Testis (tissue), 3 donors: ENCODE results near the gene MCF2L. TPM values are rescaled to one million over a fixed set of nuclear protein-coding genes. Genes with fewer than 3 reads are reported as not detected.

Source experiments
- DNase-seq: peaks from one replicate; pipeline ENCODE4 v3.0.0-alpha.2; 2019
- H3K27ac ChIP-seq, 2 donors: fragments of 200-600 bp; sonication (generic); one replicate each; pipeline ENCODE4 v1.5.1; 2019
- H3K27me3 ChIP-seq: fragments of 200-600 bp; sonication (generic); one replicate; pipeline ENCODE4 v1.5.1; 2019
- H3K36me3 ChIP-seq: fragments of 200-600 bp; sonication (generic); one replicate; pipeline ENCODE4 v1.5.1; 2017; ENCODE audit warnings: low read depth; ENCODE audit errors: missing control alignments
- H3K4me1 ChIP-seq: fragments of 200-600 bp; sonication (generic); one replicate; pipeline ENCODE4 v1.5.1; 2019
- H3K4me3 ChIP-seq, 2 donors: fragments of 200-600 bp; sonication (generic); one replicate each; pipeline ENCODE4 v1.5.1; 2017 to 2019
- H3K9me3 ChIP-seq: fragments of 200-600 bp; sonication (generic); one replicate; pipeline ENCODE4 v1.5.1; 2017
- POLR2A ChIP-seq: fragments of 450-650 bp; IDR thresholded peaks from one replicate; pipeline ENCODE4 v1.6.1; 2017; ENCODE audit warnings: antibody characterized with exemption, mild to moderate bottlenecking, moderate library complexity
- WGBS, 2 donors: methylation state at CpG; one replicate each; pipeline ENCODE4 v1.1.5; 2018; 5-methylcytosine and 5-hydroxymethylcytosine counted together
- intact Hi-C: fragments of 100-400 bp; cut with DNase I; formaldehyde crosslinking; loops from one replicate; pipeline ENCODE4 v1.15.1; 2023; ENCODE audit warnings: low total_unique reads
- polyA plus RNA-seq: library from polyadenylated mRNA; stranded (reverse); fragments of 350-450 nt; fragmentation: Illumina TruSeq; extraction: RNeasy Lipid Tissue Mini Kit (QIAGEN cat#74804); gene quantifications from one replicate; pipeline ENCODE4 v1.2.3, GENCODE V29; 2014; ENCODE audit warnings: low read depth, low replicate concordance; ENCODE audit not compliant: insufficient read depth
- total RNA-seq, 2 donors: library from RNA; depleted of rRNA; stranded (reverse); fragments of >200 nt; gene quantifications; one replicate each; pipeline ENCODE4 v1.2.3, GENCODE V29; 2016
- TF ChIP-seq, protein P1 (sequence below), 3 experiments: fragments of 450-650 bp in 2 of 3; fragments of 200-600 bp in 1 of 3; sonication (generic) in 1 of 3; IDR thresholded peaks; one replicate each; pipeline ENCODE4 v1.5.1; 2016 to 2019; ENCODE audit warnings: antibody characterized with exemption in 3 of 3, mild to moderate bottlenecking in 2 of 3, moderate library complexity in 1 of 3

Gene MCF2L
- total and polyA plus RNA-seq, 3 donors from 2014 or later = 5.0 to 17.6 (median 14.6) TPM

DNA sequence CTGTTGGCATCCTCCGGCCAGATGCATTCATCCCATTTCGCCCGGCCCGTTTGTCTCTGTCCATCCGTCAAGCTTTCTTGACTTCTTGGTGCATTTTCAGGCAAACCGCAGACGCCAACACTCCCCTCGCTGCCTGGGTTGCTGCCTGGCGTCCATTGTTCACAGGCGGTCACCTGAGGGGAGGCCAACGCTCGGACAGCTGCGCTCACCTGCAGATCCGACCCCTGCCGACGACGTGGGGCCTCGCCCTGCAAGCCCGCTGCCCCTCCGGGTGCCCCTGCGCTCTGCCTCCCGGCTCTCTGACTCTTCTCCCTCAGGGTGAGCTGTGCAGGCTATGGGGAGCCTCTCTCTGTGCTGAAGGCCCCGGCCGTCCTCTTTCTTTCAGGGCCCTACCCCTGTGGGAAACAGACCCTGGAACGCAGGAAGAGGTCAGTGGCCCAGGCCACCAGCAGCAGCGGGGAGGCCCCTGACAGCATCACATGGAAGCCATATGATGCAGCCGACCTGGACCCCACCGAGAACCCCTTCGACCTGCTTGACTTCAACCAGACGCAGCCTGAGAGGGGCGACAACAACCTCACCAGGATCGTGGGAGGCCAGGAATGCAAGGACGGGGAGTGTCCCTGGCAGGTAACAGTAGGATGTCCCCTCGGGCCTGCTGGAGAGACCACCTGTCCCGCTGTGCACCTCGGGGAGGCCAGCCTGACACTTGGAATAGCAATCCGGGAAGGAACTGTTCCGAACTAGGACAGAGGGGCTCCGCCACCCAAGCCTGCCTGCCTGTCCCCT lies 174.6 kb downstream of the MCF2L start:
- no peak overlapping the region for H3K27ac ChIP-seq
- H3K36me3 ChIP-seq = no peaks in the 10 kb centered on the region
- intact Hi-C loops = no loop called here
- DNase-seq = no peak
- H3K4me3 ChIP-seq = no peak overlapping the region
- no peaks in the 10 kb centered on the region for H3K4me1 ChIP-seq
- 83 to 88% methylated on average over 29 to 39 of the region's 39 CpGs for WGBS, 2 donors
- no peak for TF ChIP-seq POLR2A
- TF ChIP-seq, protein P1, sequence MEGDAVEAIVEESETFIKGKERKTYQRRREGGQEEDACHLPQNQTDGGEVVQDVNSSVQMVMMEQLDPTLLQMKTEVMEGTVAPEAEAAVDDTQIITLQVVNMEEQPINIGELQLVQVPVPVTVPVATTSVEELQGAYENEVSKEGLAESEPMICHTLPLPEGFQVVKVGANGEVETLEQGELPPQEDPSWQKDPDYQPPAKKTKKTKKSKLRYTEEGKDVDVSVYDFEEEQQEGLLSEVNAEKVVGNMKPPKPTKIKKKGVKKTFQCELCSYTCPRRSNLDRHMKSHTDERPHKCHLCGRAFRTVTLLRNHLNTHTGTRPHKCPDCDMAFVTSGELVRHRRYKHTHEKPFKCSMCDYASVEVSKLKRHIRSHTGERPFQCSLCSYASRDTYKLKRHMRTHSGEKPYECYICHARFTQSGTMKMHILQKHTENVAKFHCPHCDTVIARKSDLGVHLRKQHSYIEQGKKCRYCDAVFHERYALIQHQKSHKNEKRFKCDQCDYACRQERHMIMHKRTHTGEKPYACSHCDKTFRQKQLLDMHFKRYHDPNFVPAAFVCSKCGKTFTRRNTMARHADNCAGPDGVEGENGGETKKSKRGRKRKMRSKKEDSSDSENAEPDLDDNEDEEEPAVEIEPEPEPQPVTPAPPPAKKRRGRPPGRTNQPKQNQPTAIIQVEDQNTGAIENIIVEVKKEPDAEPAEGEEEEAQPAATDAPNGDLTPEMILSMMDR (IDR thresholded peaks at IDR 0.05) = no peak
- H3K27me3 ChIP-seq = no peaks in the 10 kb centered on the region
- no peaks in the 10 kb centered on the region for H3K9me3 ChIP-seq

DNA sequence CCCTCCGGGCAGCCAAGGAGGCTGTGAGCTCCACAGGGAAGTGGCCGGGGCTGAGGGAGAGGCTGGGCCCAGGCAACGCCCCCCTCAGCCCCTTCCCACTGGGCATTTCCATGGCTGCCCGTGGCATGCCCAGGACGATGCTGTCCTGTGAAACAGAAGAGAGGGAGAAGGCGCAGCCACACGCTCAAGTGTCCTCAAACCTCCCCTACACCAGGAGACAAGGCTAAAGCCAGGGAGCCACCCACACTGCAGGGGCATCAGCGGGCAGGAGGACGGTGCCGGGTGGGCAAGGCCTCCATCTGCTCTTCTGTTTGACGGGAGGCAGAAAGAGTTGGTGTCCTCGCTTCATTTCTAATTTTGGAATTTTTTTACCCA lies 175.2 kb downstream of the MCF2L start:
- intact Hi-C loops = no loop called here
- no peaks in the 10 kb centered on the region for H3K9me3 ChIP-seq
- H3K4me3 ChIP-seq = no peak overlapping the region
- H3K4me1 ChIP-seq = no peaks in the 10 kb centered on the region
- H3K27ac ChIP-seq = no peak overlapping the region
- WGBS, 2 donors = 93 to 97% methylated on average over 10 to 12 of the region's 12 CpGs
- no peak for TF ChIP-seq POLR2A
- TF ChIP-seq, protein P1 (IDR thresholded peaks at IDR 0.05) = no peak
- no peaks in the 10 kb centered on the region for H3K27me3 ChIP-seq
- no peak for DNase-seq
- no peaks in the 10 kb centered on the region for H3K36me3 ChIP-seq

DNA sequence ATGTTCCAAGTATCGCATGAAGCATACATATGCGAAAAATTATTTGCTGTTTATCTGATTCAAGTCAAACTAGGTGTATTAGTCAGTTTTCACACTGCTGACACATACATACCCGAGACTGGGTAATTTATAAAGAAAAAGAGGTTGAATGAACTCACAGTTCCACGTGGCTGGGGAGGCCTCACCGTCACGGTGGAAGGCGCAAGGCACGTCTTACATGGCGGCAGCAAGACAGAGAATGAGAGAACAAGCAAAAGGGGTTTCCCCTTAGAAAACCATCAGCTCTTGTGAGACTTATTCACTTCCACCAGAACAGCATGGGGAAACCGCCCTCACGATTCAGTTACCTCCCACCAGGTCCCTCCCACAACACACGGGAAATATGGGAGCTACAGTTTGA lies 176.5 kb downstream of the MCF2L start:
- no peak overlapping the region for H3K4me3 ChIP-seq
- H3K36me3 ChIP-seq = no peaks in the 10 kb centered on the region
- no peaks in the 10 kb centered on the region for H3K9me3 ChIP-seq
- no peak overlapping the region for H3K27ac ChIP-seq
- no peaks in the 10 kb centered on the region for H3K4me1 ChIP-seq
- no peak for DNase-seq
- no peak for TF ChIP-seq POLR2A
- TF ChIP-seq, protein P1 (IDR thresholded peaks at IDR 0.05) = no peak
- WGBS, 2 donors = 89 to 91% methylated on average over 12 of the region's 12 CpGs
- intact Hi-C loops = no loop called here
- no peaks in the 10 kb centered on the region for H3K27me3 ChIP-seq

DNA sequence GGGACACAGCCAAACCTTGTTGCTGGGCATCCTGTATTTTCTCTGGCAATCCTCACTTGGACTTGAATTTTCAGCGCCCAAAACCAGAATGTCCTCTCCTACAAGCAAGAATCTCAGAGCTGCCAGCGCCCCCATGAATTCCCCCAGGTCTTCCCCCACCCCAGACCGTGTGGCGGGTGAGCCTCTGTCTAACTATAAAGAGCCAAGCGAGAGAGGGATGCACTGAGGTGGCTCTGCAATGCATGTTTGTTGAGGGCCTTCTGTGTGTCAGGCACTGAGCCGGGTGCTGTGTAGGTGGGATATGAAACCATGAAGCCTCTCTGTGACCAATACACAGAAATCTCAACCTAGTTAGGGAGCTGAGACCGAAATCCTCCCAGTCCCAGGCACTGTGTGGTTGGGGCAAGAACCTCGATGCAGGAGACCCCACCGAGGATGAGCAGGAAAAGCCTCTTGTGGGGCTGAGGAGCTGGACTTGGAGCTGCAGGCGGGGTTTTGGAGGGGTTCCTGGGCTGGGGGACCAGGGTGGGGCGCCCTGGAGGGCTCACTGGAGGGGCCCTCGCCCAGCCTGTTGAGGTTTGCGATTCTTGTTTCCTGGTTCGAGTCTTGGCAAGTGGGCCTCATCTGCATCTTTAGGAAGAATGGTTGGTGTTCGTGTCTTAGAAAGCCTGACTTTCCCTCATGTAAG lies 177.0 kb downstream of the MCF2L start:
- TF ChIP-seq, protein P1 (IDR thresholded peaks at IDR 0.05) = no peak
- no peak for TF ChIP-seq POLR2A
- Histone ChIP-seq H3K9me3 (no peaks in the 10 kb centered on the region), H3K4me3 (no peak overlapping the region), H3K4me1 (no peaks in the 10 kb centered on the region), H3K36me3 (no peaks in the 10 kb centered on the region), H3K27me3 (no peaks in the 10 kb centered on the region), H3K27ac (no peak overlapping the region)
- intact Hi-C loops = no loop called here
- 92 to 93% methylated on average over 15 of the region's 15 CpGs for WGBS, 2 donors
- DNase-seq = no peak
